NK-92 treated with Interleukin-12 subunit alpha and Interleukin-12 subunit beta, amount 100 ng/mL, for 24 hours (cell line): ENCODE measurements around the gene AIMP2.
"Not testable (repeated sequence)": the region's sequence is repeated elsewhere in the genome, so short reads cannot be mapped to it uniquely, and the experiment has no call there.

Source experiments
- DNase-seq: peaks from one replicate; lab custom pipeline; 2025; lab: John Stamatoyannopoulos, UW

Gene AIMP2

GRCh38 chr7:6008668-6009611 lies at the start of gene AIMP2, which contains the start of gene PMS2:
Gene AIMP2 (plus strand): TSS chr7:6009272. CDS start chr7:6009364, 92 bp downstream.
Gene PMS2 (minus strand): TSS chr7:6009049. CDS start chr7:6009019, 30 bp downstream.
- DNase-seq = peak; percentile 95

DNA sequence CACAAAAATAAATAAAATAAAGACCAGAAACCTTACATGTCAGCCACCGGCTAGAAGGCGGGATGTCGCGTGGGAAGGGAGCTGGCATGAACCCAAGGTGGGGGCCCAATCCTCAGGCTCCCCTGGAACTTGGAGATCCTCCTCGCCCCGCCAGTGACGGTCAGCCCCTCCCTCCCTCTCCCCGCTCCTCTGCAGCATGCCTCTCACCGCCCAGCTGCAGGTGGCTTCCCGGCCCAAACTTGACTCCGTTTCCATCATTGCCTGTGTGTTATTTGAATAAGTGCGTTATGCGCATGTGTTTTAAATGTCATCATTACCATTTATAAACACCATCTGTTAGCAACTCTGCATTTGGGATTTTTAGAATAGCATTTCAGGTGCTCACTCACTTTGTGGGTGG lies 45.9 kb upstream of the AIMP2 start:
- DNase-seq = not testable (repeated sequence)

- DNase-seq = not testable (repeated sequence)
Measured at GRCh38 chr7:5963810-5964209, 45.3 kb upstream of the AIMP2 start.

DNA sequence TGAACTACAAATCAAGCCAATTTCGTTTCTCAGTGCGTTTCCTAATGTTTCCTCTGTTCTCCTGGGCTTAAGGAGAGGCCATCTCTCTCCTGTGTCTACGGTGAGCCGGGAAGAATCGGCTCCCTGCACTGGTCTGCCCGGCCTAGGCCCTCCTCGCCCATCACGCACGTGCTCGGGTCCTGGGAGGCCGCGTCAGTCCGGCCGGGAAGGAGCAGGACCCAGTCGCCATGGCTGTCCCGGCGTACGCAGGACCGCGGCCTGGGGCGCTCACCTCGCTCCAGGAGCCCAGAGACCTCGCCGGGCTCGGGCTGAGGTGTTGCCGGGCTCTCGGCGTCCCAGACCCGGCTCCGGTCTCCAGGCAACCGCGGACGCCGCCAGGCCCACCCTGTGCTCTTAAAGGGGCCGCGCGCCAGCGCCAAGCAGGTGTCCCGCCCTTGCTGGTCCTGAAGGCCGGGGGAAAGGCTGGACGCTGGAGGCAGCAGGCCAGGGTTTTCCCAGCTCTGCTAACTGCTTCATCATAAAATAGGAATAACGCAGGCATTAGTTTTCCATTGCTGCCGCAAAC lies 38.6 kb upstream of the AIMP2 start, which contains the start of gene RSPH10B:
Gene RSPH10B, minus strand, starts transcription at position 343 of the 565 bp plus-strand sequence. CDS start 3,573 bp downstream, outside the sequence.
- not testable (repeated sequence) for DNase-seq

- not testable (repeated sequence) for DNase-seq
Measured at GRCh38 chr7:5973580-5973979, 35.5 kb upstream of the AIMP2 start.

GRCh38 chr7:5979680-5980314 lies 29.3 kb upstream of the AIMP2 start:
- not testable (repeated sequence) for DNase-seq

DNA sequence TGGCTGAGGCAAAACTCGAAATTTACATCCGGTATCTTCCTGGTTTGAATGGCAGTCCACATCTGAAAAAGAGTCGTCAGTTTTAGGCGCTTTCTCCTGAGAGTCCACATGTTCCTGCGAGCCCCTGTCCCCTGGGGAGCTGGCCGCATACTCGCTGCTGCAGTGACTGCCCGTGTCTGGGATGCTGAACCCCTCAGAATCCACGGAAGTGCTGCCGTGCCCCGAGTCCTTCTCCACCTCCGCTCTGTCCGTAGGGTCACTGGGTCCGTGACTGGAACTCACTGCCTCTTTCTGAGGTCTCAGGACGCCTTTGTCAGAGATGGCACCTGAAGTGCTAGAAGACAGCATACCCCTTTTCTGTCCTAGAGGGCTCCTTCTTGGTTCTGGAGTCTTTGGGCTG lies 22.0 kb upstream of the AIMP2 start:
- not testable (repeated sequence) for DNase-seq

- no peak for DNase-seq
Measured at GRCh38 chr7:5997210-5997808, 11.8 kb upstream of the AIMP2 start.

DNA sequence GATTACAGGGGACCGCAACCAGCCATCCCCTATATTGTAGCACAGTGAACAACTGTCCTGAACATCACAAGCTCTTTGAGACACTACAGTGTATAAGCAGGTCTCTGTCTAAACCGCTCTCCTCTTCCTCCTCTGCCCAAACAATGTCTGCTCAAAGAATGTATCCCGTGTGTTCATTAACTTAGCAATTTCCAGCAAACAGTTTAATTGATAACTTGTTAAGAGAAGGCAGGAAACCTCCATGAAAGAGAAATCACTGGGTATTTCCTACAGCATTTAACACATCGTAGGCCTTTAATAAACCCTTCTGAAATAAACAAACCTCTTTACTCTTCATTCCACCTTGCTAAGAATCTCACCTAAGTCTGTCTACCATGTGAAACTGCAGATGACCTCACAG lies 1.7 kb upstream of the AIMP2 start:
- DNase-seq = no peak

GRCh38 chr7:6007835-6008590 lies 1.1 kb upstream of the AIMP2 start:
- DNase-seq = not testable (repeated sequence)

GRCh38 chr7:6010370-6010769 lies 1.3 kb downstream of the AIMP2 start:
- not testable (repeated sequence) for DNase-seq

GRCh38 chr7:6011541-6011940 lies 2.5 kb downstream of the AIMP2 start:
- DNase-seq = no peak

GRCh38 chr7:6012355-6013104 lies 3.5 kb downstream of the AIMP2 start:
- DNase-seq = no peak

DNA sequence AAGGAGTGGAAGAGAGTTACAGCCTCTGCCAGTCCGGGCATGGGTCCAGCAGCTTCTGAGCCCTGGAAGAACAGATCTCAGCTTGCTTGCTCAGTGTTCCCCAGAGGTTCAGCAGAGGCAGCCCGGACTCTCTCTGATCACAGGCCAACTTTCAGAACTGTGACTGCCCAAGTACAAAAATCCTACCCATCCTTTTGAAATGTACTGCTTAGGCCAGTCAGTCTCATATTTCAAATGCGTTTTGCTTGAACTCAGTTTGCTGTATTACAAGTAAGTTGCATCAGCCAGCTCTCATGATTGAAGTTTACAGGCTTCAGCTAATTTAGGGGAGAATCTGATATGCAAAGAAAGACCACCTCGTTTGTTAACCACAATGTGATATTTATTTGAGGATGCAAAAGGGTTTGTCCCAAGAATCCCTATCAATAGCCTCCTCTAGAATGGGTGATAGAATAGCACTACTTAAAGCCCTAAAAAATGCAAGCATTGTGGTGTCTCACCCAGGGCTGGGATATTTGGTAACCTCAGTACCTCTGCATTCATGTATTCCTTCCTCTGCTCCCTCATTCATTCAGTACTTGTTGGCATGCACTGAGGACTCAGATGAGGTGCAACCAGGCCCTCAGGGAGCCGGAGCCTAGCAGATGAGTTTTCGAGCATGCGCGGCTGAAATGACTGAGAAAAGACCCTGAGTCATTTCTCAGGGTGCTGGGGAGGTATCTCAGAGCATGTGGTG lies 7.0 kb downstream of the AIMP2 start:
- no peak for DNase-seq

GRCh38 chr7:6016653-6016966 lies 7.5 kb downstream of the AIMP2 start:
- DNase-seq = no peak

DNA sequence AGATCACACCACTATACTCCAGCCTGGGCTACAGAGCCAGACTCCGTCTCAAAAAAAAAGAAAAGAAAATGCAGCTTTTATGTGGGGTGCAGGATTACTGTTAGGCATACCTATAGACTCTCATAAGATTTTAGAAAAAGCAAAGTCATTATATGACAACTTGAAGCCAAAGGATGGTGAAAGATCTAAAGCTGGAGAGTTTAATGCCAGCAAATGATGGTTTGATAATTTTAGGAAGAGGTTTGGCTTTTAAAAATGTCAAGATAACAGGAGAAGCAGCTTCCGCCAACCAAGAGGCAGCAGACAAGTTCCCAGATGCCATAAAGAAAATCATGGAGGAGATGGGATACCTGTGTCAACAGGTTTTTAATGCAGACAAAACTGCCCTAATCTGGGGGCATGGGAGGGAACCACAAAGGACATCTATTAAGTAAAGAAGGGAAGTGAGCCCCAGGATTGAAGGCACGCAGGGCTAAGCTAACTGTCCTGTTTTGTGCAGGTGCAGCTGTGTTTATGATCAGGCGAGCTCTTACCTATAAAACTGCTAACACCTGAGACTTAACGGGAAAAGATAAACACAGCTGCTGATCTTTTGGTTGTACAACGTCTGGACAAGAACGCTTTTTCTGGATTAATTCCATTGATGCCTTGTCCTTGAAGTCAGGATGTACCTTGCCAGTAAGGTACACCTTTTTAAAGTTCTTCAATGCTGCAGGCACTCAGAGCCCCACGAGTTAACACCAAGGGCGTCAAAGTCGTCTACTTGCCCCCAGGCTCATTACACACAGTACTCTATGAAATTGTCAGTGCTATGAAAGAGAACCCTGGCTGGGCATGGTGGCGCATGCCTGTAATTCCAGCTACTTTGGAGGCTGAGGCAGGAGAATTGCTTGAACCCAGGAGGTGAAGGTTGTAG lies 11.6 kb downstream of the AIMP2 start:
- no peak for DNase-seq

DNA sequence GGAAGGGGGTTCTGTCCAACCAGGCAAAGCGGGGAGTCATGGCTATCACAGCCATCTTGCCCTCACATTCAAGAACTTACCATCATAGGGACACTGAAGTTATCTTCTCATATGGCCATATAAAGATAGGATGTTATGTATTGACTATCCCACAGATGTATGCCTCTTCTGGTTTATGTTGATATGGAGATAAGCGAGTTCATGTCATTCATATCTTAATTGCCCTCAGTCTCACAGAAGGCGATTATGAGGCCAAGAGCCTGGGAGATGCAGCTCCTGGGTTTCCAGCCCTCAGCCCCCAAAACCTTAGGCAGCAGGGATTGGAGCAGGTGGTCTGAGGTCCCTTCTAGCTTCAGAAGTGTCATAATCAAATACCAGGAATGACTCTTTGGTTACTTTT lies 13.6 kb downstream of the AIMP2 start:
- DNase-seq = no peak

- no peak for DNase-seq
Measured at GRCh38 chr7:6023974-6024435, 14.9 kb downstream of the AIMP2 start.
